GM23248 (cell line): Measurements from ENCODE around the gene ZNF665.

ENCODE experiments used
- EZH2 ChIP-seq: fragments of 200-600 bp; sonication (generic); IDR thresholded peaks from 2 replicates; pipeline ENCODE4 v1.6.1; 2018; ENCODE audit warnings: antibody characterized with exemption, mild to moderate bottlenecking; ENCODE audit not compliant: insufficient read depth, poor library complexity, severe bottlenecking
- EZH2phosphoT487 ChIP-seq: fragments of 200-600 bp; sonication (generic); IDR thresholded peaks from 2 replicates; pipeline ENCODE4 v1.6.1; 2018; ENCODE audit warnings: antibody characterized with exemption, moderate library complexity, mild to moderate bottlenecking, low read depth; ENCODE audit not compliant: insufficient read depth

GRCh38 chr19:53192771-53193534, at the start of gene ZNF665:
- TF ChIP-seq EZH2: no peak
- no peak for TF ChIP-seq EZH2phosphoT487
